Hepatocyte (in vitro differentiated cells): ENCODE data around the gene PLCH2.

ENCODE experiments used
- EZH2 ChIP-seq: fragments of 200-600 bp; sonication (generic); IDR thresholded peaks from 2 replicates; pipeline ENCODE4 v1.6.1; 2016; ENCODE audit warnings: antibody characterized with exemption, mild to moderate bottlenecking, borderline replicate concordance
- EZH2phosphoT487 ChIP-seq: fragments of 200-600 bp; sonication (generic); IDR thresholded peaks from one replicate; pipeline ENCODE4 v1.6.1; 2018; ENCODE audit warnings: antibody characterized with exemption, mild to moderate bottlenecking, low read depth, moderate library complexity; ENCODE audit not compliant: unreplicated experiment, severe bottlenecking
- TF ChIP-seq, protein P1 (sequence below): fragments of 200-600 bp; sonication (generic); IDR thresholded peaks from 2 replicates; pipeline ENCODE4 v1.5.1; 2016; ENCODE audit warnings: antibody characterized with exemption, mild to moderate bottlenecking; ENCODE audit not compliant: poor library complexity

DNA sequence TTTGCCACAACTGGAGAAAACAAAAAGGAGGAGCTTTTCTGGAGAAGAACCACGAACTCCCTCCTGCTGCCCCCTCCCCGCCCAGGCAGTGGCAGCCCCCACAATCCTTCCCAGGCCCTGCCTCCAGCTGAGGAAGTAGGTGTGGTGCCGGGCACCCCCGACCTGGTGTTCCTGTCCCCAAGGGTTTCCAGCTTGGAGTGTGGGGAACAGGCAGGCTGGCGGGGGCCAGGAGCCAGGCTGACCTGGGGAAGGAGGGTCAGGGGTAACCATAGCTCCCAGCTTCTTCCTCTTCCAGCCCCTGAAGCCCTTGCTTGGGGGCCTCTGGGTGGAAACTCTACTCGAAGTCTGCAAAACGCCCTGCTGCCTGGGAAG is 58.2 kb downstream of the PLCH2 start:
- TF ChIP-seq, protein P1, sequence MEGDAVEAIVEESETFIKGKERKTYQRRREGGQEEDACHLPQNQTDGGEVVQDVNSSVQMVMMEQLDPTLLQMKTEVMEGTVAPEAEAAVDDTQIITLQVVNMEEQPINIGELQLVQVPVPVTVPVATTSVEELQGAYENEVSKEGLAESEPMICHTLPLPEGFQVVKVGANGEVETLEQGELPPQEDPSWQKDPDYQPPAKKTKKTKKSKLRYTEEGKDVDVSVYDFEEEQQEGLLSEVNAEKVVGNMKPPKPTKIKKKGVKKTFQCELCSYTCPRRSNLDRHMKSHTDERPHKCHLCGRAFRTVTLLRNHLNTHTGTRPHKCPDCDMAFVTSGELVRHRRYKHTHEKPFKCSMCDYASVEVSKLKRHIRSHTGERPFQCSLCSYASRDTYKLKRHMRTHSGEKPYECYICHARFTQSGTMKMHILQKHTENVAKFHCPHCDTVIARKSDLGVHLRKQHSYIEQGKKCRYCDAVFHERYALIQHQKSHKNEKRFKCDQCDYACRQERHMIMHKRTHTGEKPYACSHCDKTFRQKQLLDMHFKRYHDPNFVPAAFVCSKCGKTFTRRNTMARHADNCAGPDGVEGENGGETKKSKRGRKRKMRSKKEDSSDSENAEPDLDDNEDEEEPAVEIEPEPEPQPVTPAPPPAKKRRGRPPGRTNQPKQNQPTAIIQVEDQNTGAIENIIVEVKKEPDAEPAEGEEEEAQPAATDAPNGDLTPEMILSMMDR: no peak
- no peak for TF ChIP-seq EZH2
- no peak for TF ChIP-seq EZH2phosphoT487
